Adrenal gland (tissue), 12 donors: ENCODE data around the gene TSPAN15. TPM values are rescaled to one million over a fixed set of nuclear protein-coding genes. Genes with fewer than 3 reads are reported as not detected.

ENCODE experiments used
- DNase-seq, 7 donors: peaks; one replicate each; pipeline ENCODE4 v3.0.0-alpha.2; 2019 to 2020
- H3K27ac ChIP-seq, 5 donors: fragments of 200-600 bp; sonication (generic) in 4 of 5; 1 replicate in 3 of 5; 2 replicates in 2 of 5; pipeline versions ENCODE4 v1.5.1 to v1.8.0; 2016 to 2020; ENCODE audit warnings: mild to moderate bottlenecking in 1 of 5
- H3K27me3 ChIP-seq: fragments of 200-600 bp; 2 replicates; pipeline ENCODE4 v1.8.0; 2021
- H3K36me3 ChIP-seq, 2 donors: fragments of 200-600 bp; replicated peaks in 1 of 2; 1 replicate in 1 of 2; 2 replicates in 1 of 2; pipeline versions ENCODE4 v1.5.1 to v1.8.0; 2018 to 2022
- H3K4me1 ChIP-seq, 2 donors: fragments of 200-600 bp; replicated peaks in 1 of 2; 1 replicate in 1 of 2; 2 replicates in 1 of 2; pipeline versions ENCODE4 v1.5.1 to v1.8.0; 2018 to 2021
- H3K4me3 ChIP-seq, 4 donors: fragments of 200-600 bp; sonication (generic) in 3 of 4; one replicate each; pipeline ENCODE4 v1.5.1; 2016 to 2018
- H3K9me3 ChIP-seq, 3 donors: fragments of 200-600 bp; sonication (generic) in 1 of 3; replicated peaks in 1 of 3; 1 replicate in 2 of 3; 2 replicates in 1 of 3; pipeline versions ENCODE4 v1.5.1 to v1.8.0; 2016 to 2021
- CTCF ChIP-seq, 6 experiments: fragments of 450-650 bp in 4 of 6; fragments of 200-600 bp in 2 of 6; sonication (generic) in 1 of 6; IDR thresholded peaks; 1 replicate in 5 of 6; 2 replicates in 1 of 6; pipeline versions ENCODE4 v1.5.1 to v1.8.0; 2016 to 2021; ENCODE audit warnings: antibody characterized with exemption in 6 of 6, mild to moderate bottlenecking in 2 of 6, moderate library complexity in 1 of 6
- POLR2A ChIP-seq, 2 donors: fragments of 450-650 bp; IDR thresholded peaks; one replicate each; pipeline ENCODE4 v1.6.1; 2017; ENCODE audit warnings: antibody characterized with exemption in 2 of 2, mild to moderate bottlenecking in 2 of 2, moderate library complexity in 1 of 2
- WGBS, 4 donors: extraction: QIAGEN DNeasy Blood & Tissue Kit in 2 of 4; methylation state at CpG; one replicate each; pipeline versions ENCODE4 v1.1.5 to v1.1.7; 2013 to 2017; 5-methylcytosine and 5-hydroxymethylcytosine counted together
- intact Hi-C, 2 donors: fragments of 100-400 bp; cut with DNase I; formaldehyde crosslinking; loops; one replicate each; pipeline versions ENCODE4 v1.14.1 to v1.15.0; 2022 to 2023
- polyA plus RNA-seq, 3 donors: library from polyadenylated mRNA; stranded (reverse); fragments of 200-250 nt in 2 of 3; fragments of 350-450 nt in 1 of 3; fragmentation: Illumina TruSeq in 1 of 3; extraction: RNeasy Lipid Tissue Mini Kit (QIAGEN cat#74804) in 1 of 3; gene quantifications; one replicate each; pipeline ENCODE4 v1.2.3, GENCODE V29; 2013 to 2014
- total RNA-seq, 9 donors: library from RNA; depleted of rRNA in 4 of 9; stranded (reverse); fragments of >200 nt in 4 of 9; fragments of 120-200 nt in 1 of 9; fragmentation: NEBNext Ultra II Directional in 1 of 9; extraction: Animal tissue kit (Norgen Biotek cat#: 25700) in 1 of 9; gene quantifications; one replicate each; pipeline versions ENCODE4 v1.1.0 to v1.2.4, GENCODE V29; 2013 to 2023
- donor health status: healthy with polysubstance abuse.
- donor health status: Bipolar disorder and iron deficiency.
- donor health status: DM: yes; HTN: yes; CAD: no.
- donor health status: DM: no; HTN: no; CAD: no.
- donor health status: DM: no; HTN: no; CAD: no.
- donor health status: DM: yes; HTN: yes; CAD: no.

Gene TSPAN15
- total and polyA plus RNA-seq, 12 donors = 5.6 to 14.8 (median 10.8) TPM

DNA sequence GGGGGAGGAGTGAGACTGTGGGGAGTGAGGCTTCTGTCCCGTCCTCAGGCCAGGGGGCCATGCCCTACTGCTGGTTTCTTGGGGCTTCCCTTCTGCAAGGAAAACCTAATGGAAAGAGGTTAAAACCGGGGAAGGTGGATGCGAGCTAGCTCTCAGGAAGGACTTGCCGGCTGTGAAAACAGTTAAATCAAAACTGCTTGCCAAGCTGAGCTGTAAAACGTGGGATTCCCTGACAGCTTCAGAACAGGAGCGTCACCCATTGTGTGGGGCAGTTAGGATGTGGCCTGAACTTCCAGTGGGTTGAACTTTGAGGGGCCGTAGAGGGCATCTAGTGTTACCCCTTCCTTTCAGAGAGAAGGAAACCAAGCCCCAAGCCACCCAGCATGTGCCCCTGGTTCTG lies 13.1 kb downstream of the TSPAN15 start:
- peak overlapping the region in 3 of 5 donors; percentile 43 to 69 (median 62) for H3K27ac ChIP-seq
- no peak overlapping the region for H3K4me3 ChIP-seq
- 68 to 80% (median 74%) methylated on average over 5 to 7 of the region's 7 CpGs for WGBS, 4 donors
- H3K4me1 ChIP-seq = peaks cover 5 to 30% of the 10 kb centered on the region in 2 donors
- H3K27me3 ChIP-seq = no peaks in the 10 kb centered on the region
- no peak for TF ChIP-seq CTCF (IDR thresholded peaks at IDR 0.05)
- intact Hi-C loops = no loop called here
- H3K36me3 ChIP-seq = no peaks in the 10 kb centered on the region
- H3K9me3 ChIP-seq = no peaks in the 10 kb centered on the region
- no peak for DNase-seq

GRCh38 chr10:69464801-69465401 lies 13.6 kb downstream of the TSPAN15 start:
- TF ChIP-seq CTCF (IDR thresholded peaks at IDR 0.05) (no peak), POLR2A (IDR thresholded peaks at IDR 0.05) (no peak)
- intact Hi-C loops = no loop called here
- Histone ChIP-seq H3K4me1 (peaks cover 5 to 30% of the 10 kb centered on the region in 2 donors), H3K27ac (peak overlapping the region in 3 of 5 donors; percentile 43 to 69 (median 62)), H3K36me3 (no peaks in the 10 kb centered on the region), H3K27me3 (no peaks in the 10 kb centered on the region), H3K9me3 (no peaks in the 10 kb centered on the region), H3K4me3 (no peak overlapping the region)
- DNase-seq = peak in 4 of 7 donors; percentile 33 to 62 (median 52)
- whole genome bisulfite sequencing, 4 donors = 25 to 69% (median 68%) methylated on average over 1 to 2 of the region's 2 CpGs

DNA sequence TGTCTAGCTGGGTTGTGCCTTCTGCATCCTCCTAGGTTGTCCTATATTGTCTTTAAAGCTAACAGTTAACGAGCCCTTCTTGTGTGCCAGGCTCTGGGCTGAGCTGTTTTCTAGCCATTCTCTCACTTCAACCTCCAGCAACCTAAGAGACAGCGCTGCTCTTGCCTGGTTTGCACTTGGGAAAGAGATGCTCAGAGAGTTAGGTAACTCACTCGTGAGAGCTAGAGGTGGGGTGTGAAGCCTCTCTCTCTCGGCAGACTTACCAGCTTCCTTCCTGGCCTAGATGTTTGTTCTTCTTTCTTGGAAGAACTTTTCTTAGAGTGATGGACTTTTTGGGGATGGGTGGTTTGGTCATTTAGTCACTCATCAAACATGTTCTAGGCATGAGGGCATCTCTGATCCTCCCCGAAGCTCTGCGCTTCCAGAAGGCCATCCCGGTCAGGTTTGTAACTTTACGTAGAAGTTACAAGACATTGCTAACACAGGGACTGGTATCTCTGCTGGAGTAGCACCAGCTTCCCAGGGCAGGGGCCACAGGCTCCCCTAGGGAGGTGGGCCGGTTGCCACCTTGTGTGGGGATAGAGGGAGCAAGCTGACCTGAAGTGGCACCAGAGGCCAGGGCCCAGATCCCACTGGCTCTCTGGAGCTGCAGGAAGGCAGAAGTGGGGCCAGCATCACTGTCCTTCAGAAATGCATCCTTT lies 14.3 kb downstream of the TSPAN15 start:
- peak overlapping the region in 2 of 5 donors; percentile 62 to 69 for H3K27ac ChIP-seq
- no peaks in the 10 kb centered on the region for H3K9me3 ChIP-seq
- no peak for TF ChIP-seq POLR2A (IDR thresholded peaks at IDR 0.05)
- no peak for TF ChIP-seq CTCF (IDR thresholded peaks at IDR 0.05)
- no peaks in the 10 kb centered on the region for H3K36me3 ChIP-seq
- H3K4me1 ChIP-seq = peaks cover 5 to 23% of the 10 kb centered on the region in 2 donors
- DNase-seq = no peak
- intact Hi-C loops = no loop called here
- 82 to 90% (median 84%) methylated on average over 9 of the region's 9 CpGs for WGBS, 4 donors
- H3K27me3 ChIP-seq = no peaks in the 10 kb centered on the region
- no peak overlapping the region for H3K4me3 ChIP-seq

- 35 to 72% (median 62%) methylated on average over 3 to 5 of the region's 5 CpGs for WGBS, 4 donors
- no peak for DNase-seq
- Histone ChIP-seq H3K4me3 (no peak overlapping the region), H3K4me1 (peaks cover 5 to 18% of the 10 kb centered on the region in 2 donors), H3K27ac (no peak overlapping the region), H3K9me3 (no peaks in the 10 kb centered on the region), H3K36me3 (no peaks in the 10 kb centered on the region), H3K27me3 (no peaks in the 10 kb centered on the region)
- intact Hi-C loops = no loop called here
- TF ChIP-seq CTCF (IDR thresholded peaks at IDR 0.05) (no peak), POLR2A (IDR thresholded peaks at IDR 0.05) (no peak)
Observed at GRCh38 chr10:69466158-69466490, 14.9 kb downstream of the TSPAN15 start.
